IMR-90 (cell line): ENCODE data around the gene ATOSA.

Source experiments
- CHD1 ChIP-seq: IDR thresholded peaks from 2 replicates; pipeline ENCODE4 v1.6.1; 2012; ENCODE audit warnings: low read depth, low read length, improper control_type of control experiment
- CTCF ChIP-seq: conservative IDR thresholded peaks from 2 replicates; pipeline ENCODE4 v1.5.1; 2012; ENCODE audit warnings: mild to moderate bottlenecking, low read depth, low read length, improper control_type of control experiment
- ELK1 ChIP-seq: fragments of 150-350 bp; IDR thresholded peaks from 2 replicates; pipeline ENCODE4 v1.6.1; 2016; ENCODE audit warnings: low read depth, mild to moderate bottlenecking, low read length, moderate library complexity, borderline replicate concordance
- MAZ ChIP-seq: IDR thresholded peaks from 2 replicates; pipeline ENCODE4 v1.6.1; 2012; ENCODE audit warnings: low read depth, mild to moderate bottlenecking, low read length, improper control_type of control experiment, moderate library complexity, borderline replicate concordance
- MXI1 ChIP-seq: IDR thresholded peaks from 2 replicates; pipeline ENCODE4 v1.6.1; 2012; ENCODE audit warnings: low read depth, mild to moderate bottlenecking, low read length, moderate library complexity, borderline replicate concordance
- NFE2L2 ChIP-seq: fragments of 150-350 bp; IDR thresholded peaks from 2 replicates; pipeline ENCODE4 v1.6.1; 2016; ENCODE audit warnings: low read depth, mild to moderate bottlenecking, low read length
- POLR2A ChIP-seq: IDR thresholded peaks from 2 replicates; pipeline ENCODE4 v1.6.1; 2012; ENCODE audit warnings: mild to moderate bottlenecking, low read depth, low read length
- RAD21 ChIP-seq: IDR thresholded peaks from 2 replicates; pipeline ENCODE4 v1.6.1; 2012; ENCODE audit warnings: low read length, improper control_type of control experiment
- RCOR1 ChIP-seq: IDR thresholded peaks from 2 replicates; pipeline ENCODE4 v1.6.1; 2012; ENCODE audit warnings: mild to moderate bottlenecking, low read length, improper control_type of control experiment; ENCODE audit not compliant: insufficient replicate concordance
- RFX5 ChIP-seq: IDR thresholded peaks from 2 replicates; pipeline ENCODE4 v1.8.0; 2012; ENCODE audit warnings: low read depth, mild to moderate bottlenecking, low read length, moderate library complexity
- SMC3 ChIP-seq: fragments of 150-350 bp; IDR thresholded peaks from 2 replicates; pipeline ENCODE4 v1.6.1; 2016; ENCODE audit warnings: low read depth, mild to moderate bottlenecking, antibody characterized with exemption, low read length, moderate library complexity
- USF2 ChIP-seq: fragments of 150-350 bp; IDR thresholded peaks from 2 replicates; pipeline ENCODE4 v1.6.1; 2017; ENCODE audit warnings: mild to moderate bottlenecking, antibody characterized with exemption, low read length, low read depth

- no peak for TF ChIP-seq RFX5
- TF ChIP-seq CTCF = no peak
- TF ChIP-seq POLR2A = no peak
- TF ChIP-seq MAZ = no peak
- TF ChIP-seq RAD21 = no peak
- no peak for TF ChIP-seq SMC3
- TF ChIP-seq USF2 = no peak
- no peak for TF ChIP-seq NFE2L2
- no peak for TF ChIP-seq RCOR1
- TF ChIP-seq MXI1 = no peak
- TF ChIP-seq ELK1 = no peak
- TF ChIP-seq CHD1 = no peak
These were observed 4.4 kb downstream of the ATOSA start for GRCh38 chr15:52674831-52675230.
